IMR-90 (cell line): ENCODE data around the gene TTC16.

ENCODE experiments used
- CEBPB ChIP-seq: IDR thresholded peaks from 2 replicates; pipeline ENCODE4 v1.6.1; 2012; ENCODE audit warnings: low read depth, low read length, improper control_type of control experiment
- MAFK ChIP-seq: IDR thresholded peaks from 2 replicates; pipeline ENCODE4 v1.6.1; 2012; ENCODE audit warnings: low read depth, low read length, improper control_type of control experiment
- MAZ ChIP-seq: IDR thresholded peaks from 2 replicates; pipeline ENCODE4 v1.6.1; 2012; ENCODE audit warnings: low read depth, mild to moderate bottlenecking, low read length, improper control_type of control experiment, moderate library complexity, borderline replicate concordance
- POLR2A ChIP-seq: IDR thresholded peaks from 2 replicates; pipeline ENCODE4 v1.6.1; 2012; ENCODE audit warnings: mild to moderate bottlenecking, low read depth, low read length
- RAD21 ChIP-seq: IDR thresholded peaks from 2 replicates; pipeline ENCODE4 v1.6.1; 2012; ENCODE audit warnings: low read length, improper control_type of control experiment
- RCOR1 ChIP-seq: IDR thresholded peaks from 2 replicates; pipeline ENCODE4 v1.6.1; 2012; ENCODE audit warnings: mild to moderate bottlenecking, low read length, improper control_type of control experiment; ENCODE audit not compliant: insufficient replicate concordance
- SMC3 ChIP-seq: fragments of 150-350 bp; IDR thresholded peaks from 2 replicates; pipeline ENCODE4 v1.6.1; 2016; ENCODE audit warnings: low read depth, mild to moderate bottlenecking, antibody characterized with exemption, low read length, moderate library complexity
- TF ChIP-seq, protein P1 (sequence below): conservative IDR thresholded peaks from 2 replicates; pipeline ENCODE4 v1.5.1; 2012; ENCODE audit warnings: mild to moderate bottlenecking, low read depth, low read length, improper control_type of control experiment
- TF ChIP-seq, protein P2 (sequence below): fragments of 150-350 bp; IDR thresholded peaks from 2 replicates; pipeline ENCODE4 v1.6.1; 2017; ENCODE audit warnings: mild to moderate bottlenecking, antibody characterized with exemption, low read length, low read depth
- TF ChIP-seq, protein P3 (sequence below): fragments of 150-350 bp; IDR thresholded peaks from 2 replicates; pipeline ENCODE4 v1.6.1; 2016; ENCODE audit warnings: low read depth, mild to moderate bottlenecking, low read length, moderate library complexity, borderline replicate concordance

DNA sequence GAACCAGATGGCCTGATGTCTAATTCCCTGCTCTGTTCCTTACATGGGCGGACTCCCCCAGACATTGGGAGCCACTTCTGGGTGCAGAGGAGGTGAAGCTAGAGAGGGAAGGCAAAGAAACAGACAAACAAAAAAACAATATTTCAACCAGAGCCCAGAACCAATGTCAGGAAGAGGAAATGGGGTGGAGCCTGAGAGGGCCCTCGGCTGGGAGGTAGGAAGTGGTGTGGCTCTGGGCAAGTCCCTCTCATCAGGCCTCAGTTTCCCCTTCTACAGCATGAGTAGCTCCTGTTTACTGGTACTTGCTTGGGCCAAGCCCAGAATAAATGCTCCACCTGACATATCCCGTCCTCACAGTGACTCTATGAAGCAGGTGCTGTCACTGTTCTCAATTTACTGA lies 51.5 kb downstream of the TTC16 start:
- TF ChIP-seq CEBPB (no peak), SMC3 (no peak), MAFK (no peak), POLR2A (no peak), RAD21 (no peak), MAZ (no peak), RCOR1 (no peak)
- TF ChIP-seq, protein P1, sequence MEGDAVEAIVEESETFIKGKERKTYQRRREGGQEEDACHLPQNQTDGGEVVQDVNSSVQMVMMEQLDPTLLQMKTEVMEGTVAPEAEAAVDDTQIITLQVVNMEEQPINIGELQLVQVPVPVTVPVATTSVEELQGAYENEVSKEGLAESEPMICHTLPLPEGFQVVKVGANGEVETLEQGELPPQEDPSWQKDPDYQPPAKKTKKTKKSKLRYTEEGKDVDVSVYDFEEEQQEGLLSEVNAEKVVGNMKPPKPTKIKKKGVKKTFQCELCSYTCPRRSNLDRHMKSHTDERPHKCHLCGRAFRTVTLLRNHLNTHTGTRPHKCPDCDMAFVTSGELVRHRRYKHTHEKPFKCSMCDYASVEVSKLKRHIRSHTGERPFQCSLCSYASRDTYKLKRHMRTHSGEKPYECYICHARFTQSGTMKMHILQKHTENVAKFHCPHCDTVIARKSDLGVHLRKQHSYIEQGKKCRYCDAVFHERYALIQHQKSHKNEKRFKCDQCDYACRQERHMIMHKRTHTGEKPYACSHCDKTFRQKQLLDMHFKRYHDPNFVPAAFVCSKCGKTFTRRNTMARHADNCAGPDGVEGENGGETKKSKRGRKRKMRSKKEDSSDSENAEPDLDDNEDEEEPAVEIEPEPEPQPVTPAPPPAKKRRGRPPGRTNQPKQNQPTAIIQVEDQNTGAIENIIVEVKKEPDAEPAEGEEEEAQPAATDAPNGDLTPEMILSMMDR: no peak
- TF ChIP-seq, protein P2, sequence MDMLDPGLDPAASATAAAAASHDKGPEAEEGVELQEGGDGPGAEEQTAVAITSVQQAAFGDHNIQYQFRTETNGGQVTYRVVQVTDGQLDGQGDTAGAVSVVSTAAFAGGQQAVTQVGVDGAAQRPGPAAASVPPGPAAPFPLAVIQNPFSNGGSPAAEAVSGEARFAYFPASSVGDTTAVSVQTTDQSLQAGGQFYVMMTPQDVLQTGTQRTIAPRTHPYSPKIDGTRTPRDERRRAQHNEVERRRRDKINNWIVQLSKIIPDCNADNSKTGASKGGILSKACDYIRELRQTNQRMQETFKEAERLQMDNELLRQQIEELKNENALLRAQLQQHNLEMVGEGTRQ: no peak
- TF ChIP-seq, protein P3, sequence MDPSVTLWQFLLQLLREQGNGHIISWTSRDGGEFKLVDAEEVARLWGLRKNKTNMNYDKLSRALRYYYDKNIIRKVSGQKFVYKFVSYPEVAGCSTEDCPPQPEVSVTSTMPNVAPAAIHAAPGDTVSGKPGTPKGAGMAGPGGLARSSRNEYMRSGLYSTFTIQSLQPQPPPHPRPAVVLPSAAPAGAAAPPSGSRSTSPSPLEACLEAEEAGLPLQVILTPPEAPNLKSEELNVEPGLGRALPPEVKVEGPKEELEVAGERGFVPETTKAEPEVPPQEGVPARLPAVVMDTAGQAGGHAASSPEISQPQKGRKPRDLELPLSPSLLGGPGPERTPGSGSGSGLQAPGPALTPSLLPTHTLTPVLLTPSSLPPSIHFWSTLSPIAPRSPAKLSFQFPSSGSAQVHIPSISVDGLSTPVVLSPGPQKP: no peak
